Measurements from ENCODE around the gene ATP4B. TPM values are rescaled to one million over a fixed set of nuclear protein-coding genes. Genes with fewer than 3 reads are reported as not detected.

The ATP4B gene
- total RNA-seq, 1 donor: not detected

- peak; percentile 65 for DNase-seq (ENCODE audit: insufficient read length, low spot score, missing footprints)
- H2AFZ ChIP-seq (ENCODE audit: low read length): no peak overlapping the region
- H3K9me3 ChIP-seq (ENCODE audit: low read depth, low read length): no peaks in the 10 kb centered on the region
- H3K4me1 ChIP-seq (ENCODE audit: insufficient read depth, low read length): no peaks in the 10 kb centered on the region
- peaks cover 6% of the 10 kb centered on the region for H3K79me2 ChIP-seq (ENCODE audit: insufficient read depth, low read length)
- peaks cover 8% of the 10 kb centered on the region for H4K20me1 ChIP-seq (ENCODE audit: insufficient read depth, low read length)
- H3K27me3 ChIP-seq (ENCODE audit: insufficient read depth, low read length): no peaks in the 10 kb centered on the region
- TF ChIP-seq CTCF (IDR thresholded peaks at IDR 0.05; ENCODE audit: extremely low read depth, low read depth, low read length): no peak
- H3K36me3 ChIP-seq (ENCODE audit: insufficient read depth, low read length): peaks cover 88% of the 10 kb centered on the region
- no peak overlapping the region for H3K27ac ChIP-seq (ENCODE audit: low read depth, low read length)
- H3K4me3 ChIP-seq (ENCODE audit: insufficient read depth, low read length): no peak overlapping the region
- H3K4me2 ChIP-seq (ENCODE audit: insufficient read depth, low read length): no peak overlapping the region
Measured at GRCh38 chr13:113636266-113636963, 21.6 kb downstream of the ATP4B start.

GRCh38 chr13:113635709-113636108, 22.3 kb downstream of the ATP4B start:
- Histone ChIP-seq H3K27me3 (ENCODE audit: insufficient read depth, low read length) (no peaks in the 10 kb centered on the region), H3K9me3 (ENCODE audit: low read depth, low read length) (no peaks in the 10 kb centered on the region), H3K79me2 (ENCODE audit: insufficient read depth, low read length) (peaks cover 12% of the 10 kb centered on the region), H2AFZ (ENCODE audit: low read length) (no peak overlapping the region), H3K27ac (ENCODE audit: low read depth, low read length) (no peak overlapping the region), H3K4me1 (ENCODE audit: insufficient read depth, low read length) (no peaks in the 10 kb centered on the region), H3K4me3 (ENCODE audit: insufficient read depth, low read length) (no peak overlapping the region), H3K36me3 (ENCODE audit: insufficient read depth, low read length) (peaks cover 89% of the 10 kb centered on the region), H3K4me2 (ENCODE audit: insufficient read depth, low read length) (no peak overlapping the region), H4K20me1 (ENCODE audit: insufficient read depth, low read length) (peaks cover 12% of the 10 kb centered on the region)
- DNase-seq (ENCODE audit: insufficient read length, low spot score, missing footprints): no peak
- TF ChIP-seq CTCF (IDR thresholded peaks at IDR 0.05; ENCODE audit: extremely low read depth, low read depth, low read length): no peak

- H3K27ac ChIP-seq (ENCODE audit: low read depth, low read length): no peak overlapping the region
- H3K4me3 ChIP-seq (ENCODE audit: insufficient read depth, low read length): no peak overlapping the region
- no peak overlapping the region for H2AFZ ChIP-seq (ENCODE audit: low read length)
- H3K79me2 ChIP-seq (ENCODE audit: insufficient read depth, low read length): peaks cover 17% of the 10 kb centered on the region
- no peaks in the 10 kb centered on the region for H3K9me3 ChIP-seq (ENCODE audit: low read depth, low read length)
- DNase-seq (ENCODE audit: insufficient read length, low spot score, missing footprints): no peak
- H3K36me3 ChIP-seq (ENCODE audit: insufficient read depth, low read length): peaks cover 84% of the 10 kb centered on the region
- H3K4me2 ChIP-seq (ENCODE audit: insufficient read depth, low read length): no peak overlapping the region
- no peaks in the 10 kb centered on the region for H3K27me3 ChIP-seq (ENCODE audit: insufficient read depth, low read length)
- no peak for TF ChIP-seq CTCF (IDR thresholded peaks at IDR 0.05; ENCODE audit: extremely low read depth, low read depth, low read length)
- H4K20me1 ChIP-seq (ENCODE audit: insufficient read depth, low read length): peaks cover 12% of the 10 kb centered on the region
- H3K4me1 ChIP-seq (ENCODE audit: insufficient read depth, low read length): no peaks in the 10 kb centered on the region
Measured at GRCh38 chr13:113635048-113635420, 23.0 kb downstream of the ATP4B start.

- H3K27ac ChIP-seq (ENCODE audit: low read depth, low read length): no peak overlapping the region
- no peak overlapping the region for H2AFZ ChIP-seq (ENCODE audit: low read length)
- H3K4me1 ChIP-seq (ENCODE audit: insufficient read depth, low read length): no peaks in the 10 kb centered on the region
- no peak overlapping the region for H3K4me3 ChIP-seq (ENCODE audit: insufficient read depth, low read length)
- peak; percentile 58 for DNase-seq (ENCODE audit: insufficient read length, low spot score, missing footprints)
- H4K20me1 ChIP-seq (ENCODE audit: insufficient read depth, low read length): peaks cover 12% of the 10 kb centered on the region
- H3K36me3 ChIP-seq (ENCODE audit: insufficient read depth, low read length): peaks cover 84% of the 10 kb centered on the region
- H3K27me3 ChIP-seq (ENCODE audit: insufficient read depth, low read length): no peaks in the 10 kb centered on the region
- no peak for TF ChIP-seq CTCF (IDR thresholded peaks at IDR 0.05; ENCODE audit: extremely low read depth, low read depth, low read length)
- H3K4me2 ChIP-seq (ENCODE audit: insufficient read depth, low read length): no peak overlapping the region
- no peaks in the 10 kb centered on the region for H3K9me3 ChIP-seq (ENCODE audit: low read depth, low read length)
- peaks cover 23% of the 10 kb centered on the region for H3K79me2 ChIP-seq (ENCODE audit: insufficient read depth, low read length)
Measured at GRCh38 chr13:113634279-113635047, 23.5 kb downstream of the ATP4B start.
